HG03135 (cell line): ENCODE results near the gene NMUR1.

Experiments
- ATAC-seq: cut with Tn5 transposase; IDR thresholded peaks from one replicate; pipeline ENCODE4 v1.9.1; 2021; ENCODE audit warnings: mild to moderate bottlenecking, moderate library complexity; ENCODE audit not compliant: unreplicated experiment

Gene NMUR1

GRCh38 chr2:231526341-231527090, 3.7 kb downstream of the NMUR1 start:
- no peak for ATAC-seq

- ATAC-seq = no peak
Observed at GRCh38 chr2:231525248-231526163, 4.7 kb downstream of the NMUR1 start.

- no peak for ATAC-seq
Observed at GRCh38 chr2:231524477-231525247, 5.6 kb downstream of the NMUR1 start.

- no peak for ATAC-seq
Observed at GRCh38 chr2:231523451-231524285, 6.6 kb downstream of the NMUR1 start.

GRCh38 chr2:231522418-231523180, 7.6 kb downstream of the NMUR1 start:
- ATAC-seq = no peak

GRCh38 chr2:231521443-231521842, 8.8 kb downstream of the NMUR1 start:
- ATAC-seq = no peak

GRCh38 chr2:231519975-231520555, 10.2 kb downstream of the NMUR1 start:
- ATAC-seq = no peak

GRCh38 chr2:231518771-231519170, 11.5 kb downstream of the NMUR1 start:
- no peak for ATAC-seq

- no peak for ATAC-seq
Observed at GRCh38 chr2:231515603-231516002, 14.6 kb downstream of the NMUR1 start.

GRCh38 chr2:231514951-231515297, 15.3 kb downstream of the NMUR1 start:
- no peak for ATAC-seq

GRCh38 chr2:231514225-231514950, 15.9 kb downstream of the NMUR1 start:
- peak; percentile 98 for ATAC-seq

GRCh38 chr2:231513746-231514224, 16.5 kb downstream of the NMUR1 start:
- ATAC-seq = no peak

- ATAC-seq = no peak
Observed at GRCh38 chr2:231512222-231512621, 18.0 kb downstream of the NMUR1 start.

GRCh38 chr2:231503766-231504165, 26.5 kb downstream of the NMUR1 start:
- ATAC-seq = no peak

- no peak for ATAC-seq
Observed at GRCh38 chr2:231502596-231502995, 27.6 kb downstream of the NMUR1 start.

- no peak for ATAC-seq
Observed at GRCh38 chr2:231497651-231498050, 32.6 kb downstream of the NMUR1 start.

GRCh38 chr2:231494669-231495068, 35.6 kb downstream of the NMUR1 start:
- ATAC-seq = no peak

GRCh38 chr2:231490801-231491200, 39.4 kb downstream of the NMUR1 start:
- ATAC-seq = no peak

- no peak for ATAC-seq
Observed at GRCh38 chr2:231489990-231490389, 40.3 kb downstream of the NMUR1 start.
